Caco-2 (cell line): ENCODE results near the gene CCDC102A. TPM values are rescaled to one million over a fixed set of nuclear protein-coding genes. Genes with fewer than 3 reads are reported as not detected.

Experiments used
- BruUV-seq: library from RNA; stranded (reverse); fragments of 400-500 nt; replicated peaks from 2 replicates; lab custom pipeline; 2021; lab: Mats Ljungman, UMichigan
- CTCF ChIA-PET: fragments of 300-600 bp; sonication (Branson Sonifier 250); formaldehyde crosslinking; loops from one replicate; lab custom pipeline; 2022; ENCODE audit warnings: antibody characterized with exemption; lab: Charles Lee
- POLR2A ChIA-PET: fragments of 300-600 bp; sonication (Branson Sonifier 250); formaldehyde crosslinking; loops from one replicate; lab custom pipeline; 2022; ENCODE audit warnings: antibody characterized with exemption; lab: Charles Lee
- DNase-seq, 2 experiments: peaks; one replicate each; pipeline versions ENCODE4 v3.0.0 to v3.0.0-alpha.2; 2020 to 2022
- H3K27me3 ChIP-seq: replicated peaks from 2 replicates; pipeline ENCODE4 v1.6.0; 2011; ENCODE audit warnings: low read length; ENCODE audit not compliant: control insufficient read depth, insufficient read depth
- H3K36me3 ChIP-seq: 2 replicates; pipeline ENCODE4 v1.5.1; 2011; ENCODE audit warnings: low read length; ENCODE audit not compliant: control insufficient read depth, insufficient read depth
- H3K4me1 ChIP-seq: fragments of 250-450 bp; sonication (Bioruptor Pico); 2 replicates; pipeline ENCODE4 v1.5.1; 2020; ENCODE audit warnings: mild to moderate bottlenecking
- H3K4me3 ChIP-seq: 2 replicates; pipeline ENCODE4 v1.5.1; 2011; ENCODE audit warnings: low read depth, mild to moderate bottlenecking, control low read depth, low read length
- H3K9me3 ChIP-seq: fragments of 250-450 bp; sonication (Bioruptor Pico); 2 replicates; pipeline ENCODE4 v1.5.1; 2020; ENCODE audit warnings: mild to moderate bottlenecking, moderate library complexity
- H3K27ac Mint-ChIP-seq: one replicate; pipeline ENCODE4 v1.8.0; 2022; ENCODE audit warnings: mixed read lengths; ENCODE audit not compliant: unreplicated experiment
- H3K27me3 Mint-ChIP-seq: one replicate; pipeline ENCODE4 v1.8.0; 2022; ENCODE audit warnings: mixed read lengths; ENCODE audit not compliant: insufficient read depth, unreplicated experiment
- H3K36me3 Mint-ChIP-seq: one replicate; pipeline ENCODE4 v1.8.0; 2022; ENCODE audit warnings: mild to moderate bottlenecking, mixed read lengths; ENCODE audit not compliant: insufficient read depth, unreplicated experiment
- H3K4me1 Mint-ChIP-seq: one replicate; pipeline ENCODE4 v1.8.0; 2022; ENCODE audit warnings: low read depth, mixed read lengths; ENCODE audit not compliant: unreplicated experiment
- H3K4me3 Mint-ChIP-seq: one replicate; pipeline ENCODE4 v1.8.0; 2022; ENCODE audit warnings: mild to moderate bottlenecking, moderate library complexity, mixed read lengths; ENCODE audit not compliant: unreplicated experiment
- H3K9me3 Mint-ChIP-seq: one replicate; pipeline ENCODE4 v1.8.0; 2022; ENCODE audit warnings: mixed read lengths; ENCODE audit not compliant: unreplicated experiment
- intact Hi-C: fragments of 100-400 bp; cut with micrococcal nuclease; formaldehyde crosslinking; loops from one replicate; pipeline ENCODE4 v1.10.0; 2022; ENCODE audit not compliant: unreplicated experiment
- total RNA-seq: library from RNA; stranded (reverse); gene quantifications from 2 replicates; pipeline ENCODE4 v1.2.3, GENCODE V29; 2022
- TF ChIP-seq, protein P1 (sequence below), 2 experiments: fragments of 200-600 bp in 1 of 2; IDR thresholded peaks; 1 replicate in 1 of 2; 2 replicates in 1 of 2; pipeline versions ENCODE4 v1.5.1 to v1.8.0; 2011 to 2022; ENCODE audit warnings: antibody characterized with exemption in 1 of 2, control low read depth in 1 of 2, inconsistent platforms in 1 of 2, low read depth in 1 of 2, low read length in 1 of 2, mild to moderate bottlenecking in 1 of 2, moderate library complexity in 1 of 2; ENCODE audit not compliant: insufficient read depth in 1 of 2, severe bottlenecking in 1 of 2, unreplicated experiment in 1 of 2

CCDC102A gene
- total RNA-seq, 1 experiment from 2014 or later: 11.8 TPM

DNA sequence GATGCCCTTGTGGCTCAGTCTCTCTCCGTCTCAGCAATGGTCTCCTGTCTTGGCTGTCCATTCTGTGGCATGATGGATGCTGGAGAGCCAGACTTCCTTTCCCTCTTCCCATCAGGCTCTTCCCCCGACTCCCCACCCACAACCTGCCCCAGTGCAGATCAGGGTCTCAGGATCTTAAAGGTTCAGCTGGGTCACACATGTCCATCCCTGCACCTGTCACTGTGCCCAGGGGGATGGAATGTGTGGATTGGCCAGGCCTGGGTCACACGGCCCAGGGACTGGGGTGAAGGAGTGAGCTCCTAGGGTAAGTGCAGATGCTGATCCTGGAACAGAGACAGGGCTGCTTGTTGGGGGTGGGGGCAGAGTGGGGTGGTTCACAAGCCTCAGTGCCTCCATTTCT is 29.1 kb upstream of the CCDC102A start:
- H3K27me3 ChIP-seq: no peaks in the 10 kb centered on the region
- peaks cover 10% of the 10 kb centered on the region; the same call in 1 of the 2 replicates for H3K9me3 ChIP-seq
- H3K4me3 ChIP-seq: no peak overlapping the region
- intact Hi-C loops: no loop called here
- no peaks in the 10 kb centered on the region for H3K36me3 ChIP-seq
- peaks cover 16% of the 10 kb centered on the region for H3K36me3 Mint-ChIP-seq
- TF ChIP-seq, protein P1, sequence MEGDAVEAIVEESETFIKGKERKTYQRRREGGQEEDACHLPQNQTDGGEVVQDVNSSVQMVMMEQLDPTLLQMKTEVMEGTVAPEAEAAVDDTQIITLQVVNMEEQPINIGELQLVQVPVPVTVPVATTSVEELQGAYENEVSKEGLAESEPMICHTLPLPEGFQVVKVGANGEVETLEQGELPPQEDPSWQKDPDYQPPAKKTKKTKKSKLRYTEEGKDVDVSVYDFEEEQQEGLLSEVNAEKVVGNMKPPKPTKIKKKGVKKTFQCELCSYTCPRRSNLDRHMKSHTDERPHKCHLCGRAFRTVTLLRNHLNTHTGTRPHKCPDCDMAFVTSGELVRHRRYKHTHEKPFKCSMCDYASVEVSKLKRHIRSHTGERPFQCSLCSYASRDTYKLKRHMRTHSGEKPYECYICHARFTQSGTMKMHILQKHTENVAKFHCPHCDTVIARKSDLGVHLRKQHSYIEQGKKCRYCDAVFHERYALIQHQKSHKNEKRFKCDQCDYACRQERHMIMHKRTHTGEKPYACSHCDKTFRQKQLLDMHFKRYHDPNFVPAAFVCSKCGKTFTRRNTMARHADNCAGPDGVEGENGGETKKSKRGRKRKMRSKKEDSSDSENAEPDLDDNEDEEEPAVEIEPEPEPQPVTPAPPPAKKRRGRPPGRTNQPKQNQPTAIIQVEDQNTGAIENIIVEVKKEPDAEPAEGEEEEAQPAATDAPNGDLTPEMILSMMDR (IDR thresholded peaks at IDR 0.05; ENCODE audit: insufficient read depth in 1 of 2, low read depth in 1 of 2, low read length in 1 of 2, severe bottlenecking in 1 of 2, unreplicated experiment in 1 of 2): no peak
- ChIA-PET POLR2A (no interaction called here), CTCF (interaction anchor here (1.0 kb wide), 1 partner anchor 26 kb away, joined by 3 read pairs; no protein-coding TSS in a partner anchor)
- no TSS peak for BruUV-seq
- no peak overlapping the region for H3K4me3 Mint-ChIP-seq
- H3K4me1 Mint-ChIP-seq: peaks cover 7% of the 10 kb centered on the region
- H3K27me3 Mint-ChIP-seq: no peaks in the 10 kb centered on the region
- H3K9me3 Mint-ChIP-seq: peaks cover 41% of the 10 kb centered on the region
- no peak for DNase-seq
- no peaks in the 10 kb centered on the region for H3K4me1 ChIP-seq
- H3K27ac Mint-ChIP-seq: no peak overlapping the region

DNA sequence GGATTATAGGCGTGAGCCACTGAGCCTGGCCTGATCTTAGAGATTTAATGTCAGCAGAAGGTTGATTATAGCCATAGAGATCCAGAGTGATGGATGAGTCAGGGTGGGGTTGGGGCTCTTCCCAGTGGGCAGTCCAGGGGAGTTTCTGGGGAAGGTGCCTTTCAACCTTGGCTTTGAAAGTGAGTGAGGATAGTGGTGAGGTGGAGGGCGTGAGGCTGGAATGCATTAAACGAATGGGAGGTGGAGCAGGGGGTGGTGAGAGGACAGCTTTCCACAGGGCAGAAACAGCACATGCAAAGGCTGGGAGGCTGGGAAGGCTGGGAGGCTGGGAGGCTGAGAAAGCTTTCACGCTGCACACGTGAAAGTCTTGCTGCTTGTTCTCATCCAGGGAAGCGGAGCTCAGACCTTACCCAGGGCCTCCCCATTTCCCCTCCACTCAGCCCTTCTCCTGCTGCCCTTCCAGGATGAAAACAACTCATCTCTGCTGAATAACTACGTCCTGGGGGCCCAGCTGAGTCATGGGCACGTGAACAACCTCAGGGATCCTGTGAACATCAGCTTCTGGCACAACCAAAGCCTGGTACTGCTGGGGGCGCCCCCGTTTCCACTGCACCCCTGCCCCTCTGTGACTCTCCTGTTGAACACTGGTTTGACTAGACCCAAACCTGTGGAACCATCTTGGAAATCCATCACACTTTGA is 28.4 kb upstream of the CCDC102A start:
- Mint-ChIP-seq H3K9me3 (peaks cover 42% of the 10 kb centered on the region), H3K27me3 (no peaks in the 10 kb centered on the region), H3K4me1 (peaks cover 7% of the 10 kb centered on the region), H3K36me3 (peaks cover 8% of the 10 kb centered on the region), H3K4me3 (no peak overlapping the region), H3K27ac (no peak overlapping the region)
- BruUV-seq: no TSS peak
- intact Hi-C loops: no loop called here
- peaks cover 15% of the 10 kb centered on the region; the same call in 1 of the 2 replicates for H3K9me3 ChIP-seq
- no peak for DNase-seq
- no peaks in the 10 kb centered on the region for H3K27me3 ChIP-seq
- TF ChIP-seq, protein P1 (IDR thresholded peaks at IDR 0.05; ENCODE audit: insufficient read depth in 1 of 2, low read depth in 1 of 2, low read length in 1 of 2, severe bottlenecking in 1 of 2, unreplicated experiment in 1 of 2): no peak
- H3K4me3 ChIP-seq: no peak overlapping the region
- CTCF ChIA-PET: interaction anchor here (1.0 kb wide), 1 partner anchor 26 kb away, joined by 3 read pairs; no protein-coding TSS in a partner anchor
- no peaks in the 10 kb centered on the region for H3K36me3 ChIP-seq
- no peaks in the 10 kb centered on the region for H3K4me1 ChIP-seq
- POLR2A ChIA-PET: no interaction called here

DNA sequence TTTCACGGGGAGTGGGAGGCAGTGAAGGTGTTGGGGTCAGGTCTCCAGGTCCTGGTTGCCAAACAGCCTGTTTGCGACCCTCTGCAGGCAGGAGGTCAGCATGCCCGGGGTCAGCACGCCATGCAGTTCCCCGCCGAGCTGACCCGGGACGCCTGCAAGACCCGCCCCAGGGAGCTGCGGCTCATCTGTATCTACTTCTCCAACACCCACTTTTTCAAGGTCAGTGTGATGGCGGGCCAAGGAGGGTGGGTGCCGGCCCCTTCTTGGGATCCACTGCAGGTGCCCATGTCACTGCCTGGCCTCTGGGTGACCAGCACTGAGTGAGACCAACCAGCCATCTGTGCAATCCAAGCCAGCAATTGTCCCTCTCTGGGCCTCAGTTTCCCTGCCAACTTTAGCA is 27.4 kb upstream of the CCDC102A start:
- Mint-ChIP-seq H3K4me1 (peaks cover 7% of the 10 kb centered on the region), H3K27ac (no peak overlapping the region), H3K4me3 (no peak overlapping the region), H3K36me3 (no peaks in the 10 kb centered on the region), H3K27me3 (no peaks in the 10 kb centered on the region), H3K9me3 (peaks cover 36% of the 10 kb centered on the region)
- TF ChIP-seq, protein P1 (IDR thresholded peaks at IDR 0.05; ENCODE audit: insufficient read depth in 1 of 2, low read depth in 1 of 2, low read length in 1 of 2, severe bottlenecking in 1 of 2, unreplicated experiment in 1 of 2): no peak
- Histone ChIP-seq H3K4me3 (no peak overlapping the region), H3K9me3 (peaks cover 15% of the 10 kb centered on the region; the same call in 1 of the 2 replicates), H3K4me1 (no peaks in the 10 kb centered on the region), H3K36me3 (no peaks in the 10 kb centered on the region), H3K27me3 (no peaks in the 10 kb centered on the region)
- ChIA-PET CTCF (no interaction called here), POLR2A (no interaction called here)
- intact Hi-C loops: no loop called here
- BruUV-seq: no TSS peak
- DNase-seq: no peak
